GM18861 (cell line): Measurements from ENCODE around the gene MEGF8.

Experiments
- ATAC-seq: cut with Tn5 transposase; IDR thresholded peaks from one replicate; pipeline ENCODE4 v1.9.1; 2021; ENCODE audit not compliant: unreplicated experiment

Gene MEGF8

DNA sequence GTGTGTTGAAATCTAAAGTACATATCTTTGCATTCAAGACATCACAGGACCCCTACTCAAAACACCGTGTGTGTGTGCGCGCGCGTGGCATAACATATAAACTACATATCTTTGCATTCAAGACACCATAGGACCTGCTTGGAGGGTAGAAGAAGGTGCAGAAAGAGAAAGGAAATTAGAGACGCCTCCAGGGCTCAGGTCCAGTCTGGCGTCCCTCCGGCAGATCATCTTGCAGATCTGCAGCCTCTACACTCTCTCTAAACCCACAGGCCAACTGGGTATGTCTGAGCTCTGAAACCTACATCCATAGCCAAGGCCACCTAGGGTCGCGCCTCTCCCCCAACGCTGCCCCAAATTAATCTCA is 22.4 kb upstream of the MEGF8 start:
- ATAC-seq, result no peak

DNA sequence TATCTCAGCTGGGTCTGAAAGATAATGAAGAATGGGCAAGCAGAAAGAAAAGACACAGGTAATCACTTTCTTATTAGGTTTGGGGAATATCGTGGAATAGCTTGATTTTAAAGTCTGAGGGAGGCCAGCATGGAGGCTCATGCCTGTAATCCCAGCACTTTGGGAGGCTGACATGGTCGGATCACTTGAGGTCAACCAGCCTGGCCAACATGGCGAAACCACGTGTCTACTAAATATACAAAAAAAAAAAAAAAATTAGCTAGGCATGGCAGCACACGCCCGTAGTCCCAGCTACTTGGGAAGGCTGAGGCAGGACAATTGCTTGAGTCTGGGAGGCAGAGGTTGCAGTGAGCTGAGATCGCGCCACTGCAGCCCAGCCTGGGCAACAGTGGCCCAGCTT is 21.6 kb upstream of the MEGF8 start:
- no peak for ATAC-seq

DNA sequence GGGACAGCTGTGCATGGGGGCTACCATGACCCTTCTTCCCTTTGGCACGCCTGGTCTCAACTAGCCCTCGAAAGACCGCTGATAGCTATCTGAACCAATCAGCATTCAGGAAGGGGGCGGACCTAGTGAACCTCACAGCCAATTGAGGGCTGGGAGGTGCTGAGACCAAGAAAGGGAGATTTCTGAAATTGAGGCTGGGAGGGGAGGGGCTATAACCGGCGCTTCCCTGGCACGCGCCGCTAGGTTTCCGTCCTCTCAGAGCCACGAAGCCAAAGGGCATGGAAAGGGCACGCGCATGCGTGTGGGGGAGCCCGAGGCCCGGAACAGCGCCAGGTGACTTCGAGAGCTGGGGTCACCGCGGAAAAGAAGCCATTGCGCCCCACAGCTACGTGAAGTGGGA is 18.8 kb upstream of the MEGF8 start:
- no peak for ATAC-seq

DNA sequence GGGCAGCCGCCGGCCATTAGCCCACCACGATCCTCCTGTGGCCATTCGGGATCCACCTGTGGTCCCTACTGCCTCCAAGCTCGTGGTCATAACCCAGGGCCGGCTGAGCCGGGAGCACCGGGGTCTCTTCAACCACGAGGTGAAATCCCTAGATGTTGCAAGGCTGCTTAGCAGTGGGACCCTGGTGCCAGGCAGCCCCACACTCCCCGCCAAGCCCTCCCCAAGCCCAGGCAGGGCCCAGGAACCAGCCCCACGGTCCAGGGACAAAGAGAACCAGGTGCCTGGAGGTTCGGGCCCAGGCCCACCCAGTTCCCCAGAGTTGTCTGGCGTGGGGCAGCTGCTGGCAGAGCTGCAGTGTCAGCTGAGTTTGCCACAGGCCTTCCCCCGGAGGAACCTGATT is 15.7 kb upstream of the MEGF8 start:
- ATAC-seq, result no peak

DNA sequence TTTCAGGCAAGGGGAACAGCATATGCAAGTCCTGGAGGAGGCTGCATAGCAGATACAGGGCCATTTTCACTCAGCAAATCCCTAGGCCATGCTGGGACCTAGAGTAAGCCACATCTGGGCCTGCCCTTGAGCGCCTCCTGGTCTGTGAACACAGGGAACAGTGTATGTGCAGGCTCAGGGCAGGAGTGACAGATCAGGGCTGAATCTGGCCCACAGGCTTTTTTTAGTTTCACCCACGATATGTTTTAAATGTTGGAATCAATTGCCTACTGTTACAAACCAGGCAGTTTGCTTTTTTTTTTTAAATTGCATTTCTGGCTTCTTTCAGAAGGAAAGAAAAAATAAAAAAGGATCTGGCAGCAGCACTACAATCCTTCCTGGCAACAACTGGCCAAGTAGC is 13.8 kb upstream of the MEGF8 start:
- no peak for ATAC-seq

DNA sequence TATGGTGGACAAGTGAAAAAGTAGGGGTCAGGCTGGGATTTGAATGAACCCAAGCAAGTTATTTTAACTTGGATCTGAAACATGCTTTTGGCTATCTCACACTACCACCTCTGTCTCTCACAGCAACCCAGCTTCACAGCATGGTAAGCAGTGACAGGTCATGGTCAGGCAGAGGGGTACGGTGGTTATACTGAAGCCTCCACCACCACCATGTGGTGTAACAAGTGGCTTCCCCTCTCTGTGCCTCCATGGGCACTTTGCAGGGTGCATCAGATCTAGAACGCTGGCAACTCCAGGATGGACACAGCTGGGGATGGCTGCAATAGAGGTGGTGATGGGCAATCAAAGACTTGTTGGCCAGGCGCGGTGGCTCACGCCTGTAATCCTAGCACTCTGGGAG is 13.1 kb upstream of the MEGF8 start:
- no peak for ATAC-seq

DNA sequence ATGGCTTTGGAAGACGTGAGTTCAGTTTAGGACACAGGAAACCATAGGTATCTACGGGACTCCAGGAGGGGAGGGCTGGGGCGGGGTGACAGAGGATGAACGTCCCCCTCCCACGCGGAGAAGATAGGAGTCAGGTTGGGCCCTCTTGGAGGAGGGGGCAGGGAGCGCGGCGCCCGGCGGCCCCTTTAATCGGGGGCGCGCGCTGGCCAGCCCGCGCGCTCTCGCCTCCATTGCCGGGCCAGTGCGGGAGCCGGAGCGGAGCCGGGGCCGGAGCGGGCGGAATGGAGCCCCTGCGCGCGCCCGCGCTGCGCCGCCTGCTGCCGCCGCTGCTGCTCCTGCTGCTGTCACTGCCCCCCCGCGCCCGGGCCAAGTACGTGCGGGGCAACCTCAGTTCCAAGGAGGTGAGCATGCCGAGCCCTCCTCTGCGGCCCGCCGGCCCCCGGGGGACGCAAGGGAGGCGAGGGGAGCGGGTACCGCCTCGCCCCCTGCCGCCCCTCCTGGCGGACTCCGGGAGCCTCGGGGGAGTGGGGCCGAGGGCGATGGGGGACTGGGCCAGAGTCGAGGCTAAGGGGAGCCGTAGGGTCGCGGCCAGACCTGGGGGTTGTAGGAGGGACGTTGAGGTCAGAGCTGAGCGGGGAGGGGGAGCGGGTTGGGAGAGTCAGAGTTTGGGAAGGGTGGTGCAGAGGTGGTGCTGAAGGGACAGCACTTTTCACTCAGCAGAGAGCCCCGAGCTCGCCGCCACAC is 12.2 kb upstream of the MEGF8 start, which contains the start of gene TMEM145:
TSS of gene TMEM145 (plus strand) at position 214 of the 744 bp plus-strand sequence. CDS start at position 282, 68 bp downstream.
- no peak for ATAC-seq

DNA sequence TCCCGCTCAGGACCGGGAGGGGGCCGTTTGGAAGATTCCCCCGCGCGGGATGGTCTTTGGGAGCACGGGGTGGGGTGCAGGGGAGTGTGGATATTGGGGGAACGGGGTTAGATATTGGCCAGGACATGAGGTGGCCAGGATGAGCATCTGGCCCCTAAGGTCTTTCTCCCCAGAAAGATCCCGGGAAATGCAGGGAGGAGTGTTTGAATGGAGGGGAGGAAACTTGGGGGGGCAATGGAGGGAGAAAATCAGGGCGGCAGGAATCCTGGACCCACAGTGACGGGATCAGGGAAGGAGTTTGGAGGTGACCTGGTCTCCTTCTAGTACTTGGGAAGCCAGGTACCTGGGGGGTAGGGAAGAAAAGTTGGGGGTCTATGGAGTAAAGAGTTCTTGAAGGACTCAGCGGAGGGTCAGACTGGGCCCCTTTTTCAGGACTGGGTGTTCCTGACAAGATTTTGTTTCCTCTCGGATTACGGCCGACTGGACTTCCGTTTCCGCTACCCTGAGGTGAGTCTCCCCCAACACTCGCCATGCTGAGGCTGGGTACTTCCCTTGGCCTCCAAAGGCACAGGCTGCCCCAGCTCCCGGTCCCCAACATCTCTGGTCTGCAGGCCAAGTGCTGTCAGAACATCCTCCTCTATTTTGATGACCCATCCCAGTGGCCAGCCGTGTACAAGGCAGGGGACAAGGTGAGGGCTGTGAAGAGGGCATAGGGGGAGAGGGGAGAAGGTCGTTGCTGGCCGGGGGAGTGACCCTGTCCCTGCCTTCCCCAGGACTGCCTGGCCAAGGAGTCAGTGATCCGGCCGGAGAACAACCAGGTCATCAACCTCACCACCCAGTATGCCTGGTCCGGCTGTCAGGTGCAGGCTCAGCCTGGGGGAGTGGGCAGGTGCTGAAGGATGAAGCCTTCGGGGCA is 11.3 kb upstream of the MEGF8 start:
- ATAC-seq, result no peak

DNA sequence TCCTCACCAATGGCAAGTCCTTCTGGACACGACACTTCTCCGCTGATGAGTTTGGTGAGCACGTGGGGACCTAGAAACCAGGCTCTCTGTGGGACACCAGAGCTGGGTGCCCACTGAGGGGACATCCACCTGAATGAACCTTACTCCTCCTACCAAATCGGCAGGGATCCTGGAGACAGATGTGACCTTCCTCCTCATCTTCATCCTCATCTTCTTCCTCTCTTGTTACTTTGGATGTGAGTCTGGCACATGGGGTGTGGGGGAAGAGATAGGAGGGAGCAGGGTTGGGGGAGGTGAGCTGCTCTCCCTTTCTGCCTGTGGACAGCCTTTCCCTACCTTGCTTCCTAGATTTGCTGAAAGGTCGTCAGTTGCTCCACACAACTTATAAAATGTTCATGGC is 10.4 kb upstream of the MEGF8 start:
- ATAC-seq, result no peak

DNA sequence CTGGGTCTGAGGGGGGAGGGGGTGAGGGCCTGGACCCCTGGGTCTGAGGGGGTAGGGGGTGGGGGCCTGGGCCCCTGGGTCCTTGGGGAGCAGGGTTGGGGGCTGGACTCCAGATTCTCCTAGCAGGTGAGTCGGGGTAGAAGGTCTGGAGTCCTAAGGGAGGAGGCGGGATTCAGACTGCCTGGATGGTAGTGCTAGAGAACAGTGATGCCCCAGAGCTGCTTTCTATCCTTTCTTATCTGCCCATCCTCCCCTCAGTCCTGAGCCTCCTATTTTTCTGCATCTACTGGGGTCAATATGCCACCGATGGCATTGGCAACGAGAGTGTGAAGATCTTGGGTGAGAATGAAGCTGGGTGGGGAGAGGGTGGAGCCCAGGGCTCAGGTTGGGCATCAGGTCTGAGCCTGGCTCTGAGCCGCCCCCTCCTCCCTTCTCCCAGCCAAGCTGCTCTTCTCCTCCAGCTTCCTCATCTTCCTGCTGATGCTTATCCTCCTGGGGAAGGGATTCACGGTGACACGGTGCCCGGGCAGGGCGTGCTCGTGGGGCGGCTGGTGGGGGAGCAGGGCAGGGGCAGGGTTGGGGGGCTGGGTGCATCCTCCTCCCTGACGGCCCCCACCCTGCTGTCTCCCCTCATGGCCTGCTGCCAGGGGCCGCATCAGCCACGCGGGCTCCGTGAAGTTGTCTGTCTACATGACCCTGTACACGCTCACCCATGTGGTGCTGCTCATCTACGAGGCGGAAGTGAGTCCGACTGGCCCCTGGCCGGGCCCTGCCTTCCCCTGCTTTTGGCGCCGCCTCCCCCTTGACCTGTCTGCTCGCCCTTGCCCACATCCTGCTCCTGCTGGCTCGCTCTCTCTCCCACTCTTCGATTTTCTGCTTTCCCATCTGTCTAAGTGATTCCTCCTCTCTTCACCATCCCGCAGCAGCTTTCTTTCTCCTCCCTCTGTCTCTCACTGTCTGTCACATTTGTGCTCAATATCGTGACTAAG is 8.9 kb upstream of the MEGF8 start:
- ATAC-seq, result peak; percentile 43

DNA sequence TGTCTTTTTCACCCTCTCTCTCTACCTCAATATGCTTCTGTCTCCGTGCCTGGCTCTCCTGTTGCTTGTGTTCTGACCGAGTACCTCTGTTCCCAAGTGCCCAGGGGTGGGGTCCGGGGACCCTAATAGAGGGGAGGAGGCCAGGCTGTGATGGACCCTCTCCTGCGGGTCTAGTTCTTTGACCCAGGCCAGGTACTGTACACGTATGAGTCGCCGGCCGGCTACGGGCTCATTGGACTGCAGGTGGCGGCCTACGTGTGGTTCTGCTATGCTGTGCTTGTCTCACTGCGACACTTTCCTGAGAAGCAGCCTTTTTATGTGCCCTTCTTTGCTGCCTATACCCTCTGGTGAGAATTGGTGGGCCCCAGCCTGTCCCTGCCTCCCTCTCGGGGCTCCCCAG is 7.9 kb upstream of the MEGF8 start:
- ATAC-seq, result no peak

DNA sequence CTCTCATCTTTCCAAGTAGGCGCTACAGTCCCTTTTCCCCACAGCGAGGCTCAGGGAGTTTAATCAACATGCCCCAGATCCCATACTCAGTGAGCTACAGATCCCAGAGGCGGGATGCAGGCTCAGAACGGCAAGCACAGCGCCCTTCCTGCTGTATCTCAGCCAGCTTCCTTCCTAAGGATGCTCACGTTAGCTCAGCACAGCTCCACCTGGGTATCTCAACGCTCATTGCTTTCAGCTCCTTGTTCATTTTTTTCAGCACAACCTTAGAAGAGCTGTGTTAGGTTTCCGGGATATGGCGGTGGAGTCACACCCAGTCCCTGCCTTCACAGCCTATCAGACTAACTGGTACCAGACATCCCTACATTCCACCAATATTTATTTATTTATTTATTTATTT is 3.1 kb upstream of the MEGF8 start:
- no peak for ATAC-seq

DNA sequence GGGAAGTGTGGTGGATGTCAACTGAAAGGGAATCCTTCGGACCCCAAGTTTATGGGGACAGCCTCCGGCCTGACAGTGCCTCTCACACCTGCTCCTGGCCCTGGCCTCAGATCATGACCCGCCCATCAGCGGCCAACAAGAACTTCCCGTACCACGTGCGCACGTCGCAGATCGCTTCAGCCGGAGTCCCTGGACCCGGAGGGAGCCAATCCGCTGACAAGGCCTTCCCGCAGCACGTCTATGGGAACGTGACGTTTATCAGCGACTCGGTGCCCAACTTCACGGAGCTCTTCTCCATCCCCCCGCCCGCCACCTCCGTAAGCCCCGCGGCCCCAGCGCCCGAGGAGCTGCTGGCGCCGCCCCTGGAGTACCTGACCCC is 2.0 kb upstream of the MEGF8 start:
- ATAC-seq, result no peak

DNA sequence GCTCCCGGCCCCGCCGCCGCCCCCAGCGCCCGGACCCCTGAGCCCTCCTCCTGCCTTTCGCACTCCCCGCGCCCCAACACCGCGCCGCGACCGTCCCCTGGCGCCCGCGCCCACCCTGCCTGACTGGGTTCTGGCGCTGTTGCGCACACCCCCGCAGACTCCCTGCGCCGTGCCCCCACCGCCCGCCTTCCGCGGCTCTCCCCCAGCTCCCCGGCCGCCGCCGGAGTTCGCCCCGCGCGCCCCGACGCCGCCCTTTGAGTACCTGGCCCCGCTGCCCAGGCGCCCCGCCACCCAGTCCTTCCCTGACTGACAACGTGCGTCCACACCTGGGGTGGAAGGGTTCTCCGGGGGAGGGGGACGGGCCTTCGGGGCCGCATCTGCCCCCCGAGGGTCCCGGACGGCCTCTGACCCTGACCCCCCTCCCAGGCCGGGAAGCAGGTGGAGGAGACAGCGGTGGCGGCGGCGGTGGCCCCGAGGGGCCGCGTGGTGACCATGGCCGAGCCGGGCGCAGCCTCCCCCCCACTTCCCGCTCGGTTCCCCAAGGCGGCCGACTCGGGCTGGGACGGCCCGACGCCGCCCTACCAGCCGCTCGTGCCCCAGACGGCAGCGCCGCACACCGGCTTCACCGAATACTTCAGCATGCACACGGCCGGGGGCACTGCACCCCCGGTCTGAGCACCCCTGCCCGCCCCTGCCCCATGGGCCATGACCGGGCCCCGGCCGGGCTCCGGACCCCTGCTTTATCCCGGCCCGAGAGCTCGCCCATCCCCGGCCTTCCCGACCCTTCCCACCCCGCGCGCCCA is 1.4 kb upstream of the MEGF8 start:
- ATAC-seq, result no peak

DNA sequence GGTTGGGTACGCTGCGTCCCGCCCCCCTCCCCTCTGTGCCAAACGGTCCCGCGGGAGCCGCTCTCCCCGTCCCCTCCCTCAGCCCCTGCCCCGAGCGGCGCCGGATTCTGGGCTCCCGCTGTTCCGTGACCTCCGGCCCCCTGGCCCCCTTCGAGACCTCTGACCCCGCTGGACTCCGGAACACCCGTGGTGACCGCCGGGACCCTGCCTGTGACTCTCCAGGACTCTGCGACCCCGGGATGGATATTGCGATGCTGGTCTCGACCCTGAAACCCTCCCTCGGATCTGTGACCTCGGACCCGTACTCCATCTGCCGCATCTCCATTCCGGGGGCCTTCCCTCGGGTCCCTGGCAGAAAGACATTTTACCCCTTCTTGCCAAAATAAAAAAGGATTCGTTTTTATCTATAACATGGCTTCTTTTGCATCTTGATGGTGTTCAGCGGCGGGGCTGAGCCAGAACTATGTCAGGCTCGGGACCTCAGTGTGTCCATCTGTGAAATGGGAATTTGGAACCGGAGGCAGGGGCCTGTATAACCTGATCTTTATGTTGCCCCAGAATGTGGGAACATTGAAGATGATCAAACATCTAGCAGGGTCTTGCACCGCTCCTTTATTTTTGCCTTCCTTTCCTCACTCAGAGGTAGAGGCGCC is 654 bp upstream of the MEGF8 start:
- no peak for ATAC-seq

DNA sequence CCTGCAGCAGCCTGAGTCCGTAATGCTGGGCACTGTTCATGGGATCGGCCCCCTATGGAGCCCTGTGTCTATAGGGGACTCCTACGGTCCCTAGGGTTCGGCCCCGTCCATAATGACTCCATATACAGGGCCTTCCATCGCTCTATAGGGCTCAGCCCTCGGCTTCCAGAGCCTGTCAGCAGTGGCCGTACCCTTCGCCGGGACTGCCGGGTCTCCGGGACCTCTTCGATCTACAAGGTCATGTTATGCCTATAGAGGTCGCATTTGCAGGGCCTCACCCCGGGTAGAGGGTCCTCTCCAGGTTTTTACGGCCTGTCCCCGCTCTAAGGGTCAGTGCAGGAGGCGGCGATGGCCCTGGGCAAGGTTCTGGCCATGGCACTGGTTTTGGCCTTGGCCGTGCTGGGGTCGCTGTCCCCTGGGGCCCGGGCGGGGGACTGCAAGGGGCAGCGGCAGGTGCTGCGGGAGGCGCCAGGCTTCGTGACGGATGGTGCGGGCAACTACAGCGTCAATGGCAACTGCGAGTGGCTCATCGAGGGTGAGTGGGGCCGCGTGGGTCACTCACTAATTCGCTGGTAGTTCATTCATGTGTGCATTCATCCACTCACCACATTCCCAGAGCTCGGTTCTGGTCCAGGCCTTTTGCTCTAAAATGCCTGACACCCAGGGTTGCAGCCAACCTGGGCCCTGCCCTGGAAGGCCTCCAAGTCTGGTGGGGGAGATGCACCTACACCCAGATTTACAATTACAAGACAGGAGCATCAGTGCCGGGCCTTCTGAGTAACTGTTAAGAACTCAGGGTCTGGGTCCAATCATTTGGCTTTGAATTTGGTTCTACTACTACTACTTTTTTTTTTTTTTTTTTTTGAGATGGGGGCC is 699 bp downstream of the MEGF8 start:
- ATAC-seq, result no peak

DNA sequence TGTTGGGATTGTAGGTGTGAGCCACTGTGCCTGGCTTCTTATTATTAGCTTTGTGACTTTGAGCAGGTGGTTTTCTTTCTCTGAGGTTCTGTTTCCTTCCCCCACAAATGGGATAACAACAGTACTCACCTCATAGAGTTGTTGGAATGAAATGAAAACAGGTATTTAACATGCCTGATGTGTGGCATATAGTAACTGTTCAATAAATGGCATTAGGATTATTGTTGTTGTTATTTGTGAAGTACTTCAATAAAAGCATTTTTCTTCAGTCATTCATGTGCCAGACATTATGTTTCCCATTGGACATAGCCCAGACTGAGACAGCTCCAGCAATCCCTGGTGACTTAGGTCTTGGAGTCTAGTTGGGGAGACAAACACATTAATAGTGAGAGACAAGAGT is 1.5 kb downstream of the MEGF8 start:
- ATAC-seq, result no peak

DNA sequence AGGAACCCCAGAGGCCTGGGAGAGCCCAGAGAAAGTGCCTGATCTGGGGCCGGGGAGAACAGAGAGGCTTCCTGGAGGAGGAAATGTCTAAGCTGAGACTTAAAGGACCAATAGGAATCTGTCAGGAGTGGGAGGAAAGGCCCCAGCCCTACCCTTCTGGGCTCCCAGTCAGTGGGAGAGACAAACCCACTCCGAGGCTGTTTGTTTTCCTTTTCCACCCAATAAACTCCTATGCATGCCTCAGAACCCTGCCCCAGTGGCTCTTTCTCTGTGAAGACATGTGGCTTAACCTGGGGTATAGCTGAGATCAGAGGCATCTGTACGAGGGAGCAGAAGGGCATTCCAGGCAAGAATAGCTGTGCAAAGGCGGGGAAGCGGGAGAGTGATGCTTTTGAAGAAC is 1.9 kb downstream of the MEGF8 start:
- ATAC-seq, result no peak

DNA sequence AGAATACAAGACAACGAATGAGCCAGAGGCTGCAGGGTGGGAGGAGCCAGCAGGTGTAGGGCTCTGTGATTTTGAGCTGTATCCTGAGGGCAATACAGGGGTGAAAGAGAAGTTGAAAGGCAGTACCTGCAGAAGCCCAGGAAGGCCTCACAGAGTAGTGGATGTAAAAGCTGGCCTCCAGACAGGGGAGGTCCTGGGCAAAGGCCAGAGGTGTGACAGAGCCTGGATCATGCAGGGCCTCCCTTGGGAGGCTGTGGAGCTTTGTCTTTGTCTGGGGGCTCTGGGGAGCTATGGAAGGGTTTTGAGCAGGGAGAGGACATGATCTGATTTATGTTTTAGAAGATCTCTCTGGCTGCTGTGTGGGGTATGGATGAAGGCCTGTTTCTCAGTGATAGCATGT is 2.7 kb downstream of the MEGF8 start:
- no peak for ATAC-seq
